Fibroblast of skin of back (primary cell): ENCODE measurements around the gene RANBP17.
"Not testable (repeated sequence)": the region's sequence is repeated elsewhere in the genome, so short reads cannot be mapped to it uniquely, and the experiment has no call there.

Experiments used
- DNase-seq: peaks from one replicate; pipeline ENCODE4 v3.0.0-alpha.2; 2013

Gene RANBP17

GRCh38 chr5:170960567-170960966, 98.7 kb downstream of the RANBP17 start:
- DNase-seq, result no peak

GRCh38 chr5:170963521-170963920, 101.7 kb downstream of the RANBP17 start:
- no peak for DNase-seq

GRCh38 chr5:170974461-170974860, 112.6 kb downstream of the RANBP17 start:
- no peak for DNase-seq

- not testable (repeated sequence) for DNase-seq
Measured at GRCh38 chr5:170980261-170980660, 118.4 kb downstream of the RANBP17 start.

- DNase-seq, result no peak
Measured at GRCh38 chr5:170985486-170985885, 123.7 kb downstream of the RANBP17 start.

- peak; percentile 31 for DNase-seq
Measured at GRCh38 chr5:170986598-170986997, 124.8 kb downstream of the RANBP17 start.

GRCh38 chr5:170993476-170993875, 131.7 kb downstream of the RANBP17 start:
- DNase-seq, result no peak

- no peak for DNase-seq
Measured at GRCh38 chr5:171010086-171010485, 148.3 kb downstream of the RANBP17 start.

GRCh38 chr5:171010816-171011215, 149.0 kb downstream of the RANBP17 start:
- DNase-seq, result no peak

- DNase-seq, result no peak
Measured at GRCh38 chr5:171023508-171023907, 161.7 kb downstream of the RANBP17 start.

GRCh38 chr5:171024084-171024483, 162.3 kb downstream of the RANBP17 start:
- DNase-seq, result no peak

- no peak for DNase-seq
Measured at GRCh38 chr5:171029401-171029800, 167.6 kb downstream of the RANBP17 start.

- no peak for DNase-seq
Measured at GRCh38 chr5:171031977-171032376, 170.2 kb downstream of the RANBP17 start.

- DNase-seq, result no peak
Measured at GRCh38 chr5:171032435-171032973, 170.7 kb downstream of the RANBP17 start.

GRCh38 chr5:171041893-171042292, 180.1 kb downstream of the RANBP17 start:
- DNase-seq, result not testable (repeated sequence)

GRCh38 chr5:171050916-171051315, 189.1 kb downstream of the RANBP17 start:
- DNase-seq, result peak; percentile 24

- no peak for DNase-seq
Measured at GRCh38 chr5:171055875-171056454, 194.1 kb downstream of the RANBP17 start.

- no peak for DNase-seq
Measured at GRCh38 chr5:171067540-171068130, 205.8 kb downstream of the RANBP17 start.

GRCh38 chr5:171074747-171075146, 212.9 kb downstream of the RANBP17 start:
- DNase-seq, result no peak

GRCh38 chr5:171080186-171080938, 218.5 kb downstream of the RANBP17 start:
- no peak for DNase-seq

- DNase-seq, result no peak
Measured at GRCh38 chr5:171081319-171081718, 219.5 kb downstream of the RANBP17 start.

- DNase-seq, result peak; percentile 64
Measured at GRCh38 chr5:171092194-171092593, 230.4 kb downstream of the RANBP17 start.

- DNase-seq, result no peak
Measured at GRCh38 chr5:171093598-171093997, 231.8 kb downstream of the RANBP17 start.

- no peak for DNase-seq
Measured at GRCh38 chr5:171094356-171094755, 232.5 kb downstream of the RANBP17 start.
